Nucleus accumbens (tissue), 56 donors: ENCODE data around the gene SPARCL1.
"Not testable (repeated sequence)": the region's sequence is repeated elsewhere in the genome, so short reads cannot be mapped to it uniquely, and the experiment has no call there.

ENCODE experiments used
- DNase-seq, 56 donors: peaks; one replicate each; lab custom pipeline; 2025; lab: John Stamatoyannopoulos, UW

SPARCL1 gene

GRCh38 chr4:87462102-87462501 lies 67.1 kb downstream of the SPARCL1 start:
- no peak for DNase-seq

- DNase-seq = no peak
Measured at GRCh38 chr4:87461281-87461700, 67.9 kb downstream of the SPARCL1 start.

GRCh38 chr4:87458913-87459312 lies 70.3 kb downstream of the SPARCL1 start:
- DNase-seq = no peak

- DNase-seq = no peak
Measured at GRCh38 chr4:87451537-87451936, 77.6 kb downstream of the SPARCL1 start.

DNA sequence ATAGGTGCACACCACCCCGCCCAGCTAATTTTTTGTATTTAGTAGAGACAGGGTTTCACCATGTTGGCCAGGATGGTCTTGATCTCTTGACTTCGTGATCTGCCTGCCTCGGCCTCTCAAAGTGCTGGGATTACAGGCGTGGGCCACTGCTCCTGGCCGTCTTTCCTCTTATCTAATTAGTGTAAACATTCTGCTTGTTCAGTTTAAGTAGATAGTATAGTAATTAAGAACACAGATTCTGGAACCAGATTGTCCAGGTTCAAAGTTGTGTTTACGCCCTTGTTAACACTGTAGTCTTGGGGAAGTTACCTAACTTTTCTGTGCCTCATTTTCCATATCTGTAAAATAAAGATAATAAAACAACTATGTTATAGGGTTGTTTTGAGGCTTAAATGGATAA lies 82.8 kb downstream of the SPARCL1 start:
- not testable (repeated sequence) for DNase-seq

- peak in 1 of 56 donors; percentile 31 for DNase-seq
Measured at GRCh38 chr4:87445964-87446363, 83.2 kb downstream of the SPARCL1 start.

DNA sequence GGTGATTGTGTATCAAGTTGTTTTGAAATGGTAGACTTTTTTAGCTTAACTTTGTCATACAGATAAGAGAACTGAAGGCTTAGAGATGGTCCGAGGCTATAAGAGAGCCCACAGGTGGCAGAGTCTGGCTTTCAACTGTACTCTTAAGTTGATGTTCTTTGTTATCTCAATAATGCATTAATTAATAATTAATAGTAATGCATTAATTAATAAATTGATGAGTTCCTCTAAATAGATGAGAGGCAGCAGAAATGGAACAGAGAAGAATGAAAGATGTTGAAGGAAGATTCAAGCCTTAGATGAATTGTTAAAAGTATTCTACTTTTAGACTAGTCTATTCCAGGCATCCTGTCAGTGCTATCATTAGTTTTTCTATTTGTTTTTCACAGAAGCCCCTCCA lies 84.4 kb downstream of the SPARCL1 start:
- DNase-seq = no peak

DNA sequence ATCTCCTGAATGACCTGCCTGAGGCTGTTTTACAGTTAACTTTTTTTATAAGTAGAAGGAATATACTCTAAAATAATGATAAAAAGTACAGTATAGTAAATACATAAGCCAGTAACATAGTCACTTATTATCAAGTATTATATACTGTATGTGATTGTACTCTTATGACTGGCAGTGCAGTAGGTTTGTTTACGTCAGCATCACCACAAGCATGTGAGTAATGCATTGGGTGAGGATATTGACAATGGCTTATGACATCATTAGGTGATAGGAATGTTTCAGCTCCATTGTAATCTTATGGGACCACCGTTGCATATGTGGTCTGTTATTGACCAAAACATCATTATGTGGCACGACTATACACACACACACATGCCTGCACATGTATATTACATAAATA lies 86.3 kb downstream of the SPARCL1 start:
- no peak for DNase-seq

GRCh38 chr4:87433342-87433741 lies 95.8 kb downstream of the SPARCL1 start:
- no peak for DNase-seq

GRCh38 chr4:87430038-87430437 lies 99.1 kb downstream of the SPARCL1 start:
- DNase-seq = no peak

DNA sequence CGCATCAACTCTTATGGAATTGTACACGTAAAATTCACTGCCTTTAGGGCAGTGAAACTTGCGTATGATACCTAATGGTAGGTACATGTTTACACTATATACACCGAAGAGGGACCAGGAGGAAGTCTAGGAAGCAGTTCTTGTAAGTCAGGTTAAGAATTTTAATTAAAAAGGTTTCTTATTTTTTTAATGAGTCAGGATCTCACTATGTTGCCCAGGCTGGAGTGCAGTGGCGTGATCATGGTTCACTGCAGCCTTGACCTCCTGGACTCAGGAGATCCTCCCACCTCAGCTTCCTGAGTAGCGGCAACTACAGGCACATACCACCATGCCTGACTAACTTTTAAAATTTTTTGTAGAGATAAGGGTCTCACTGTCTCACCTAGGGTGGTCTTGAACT lies 100.2 kb downstream of the SPARCL1 start:
- no peak for DNase-seq

- no peak for DNase-seq
Measured at GRCh38 chr4:87427518-87427868, 101.7 kb downstream of the SPARCL1 start.

GRCh38 chr4:87426865-87427517 lies 102.2 kb downstream of the SPARCL1 start:
- DNase-seq = no peak

DNA sequence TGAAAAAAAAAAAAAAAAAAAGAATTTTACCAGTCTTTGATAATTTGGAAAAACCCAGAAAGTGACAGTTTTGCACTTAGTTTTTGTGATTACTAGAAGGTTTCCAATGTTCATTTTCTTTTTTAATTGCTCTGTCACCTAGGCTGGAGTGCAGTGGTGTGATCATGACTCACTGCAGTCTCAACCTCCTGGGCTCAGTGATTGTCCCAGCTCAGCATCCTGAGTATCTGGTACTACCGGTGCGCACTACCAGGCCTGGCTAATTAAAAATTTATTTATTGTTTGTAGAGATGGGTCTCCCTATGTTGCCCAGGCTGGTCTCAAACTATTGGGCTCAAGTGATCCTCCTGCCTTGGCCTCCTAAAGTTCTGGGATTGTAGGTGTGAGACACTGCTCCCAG lies 103.5 kb downstream of the SPARCL1 start:
- DNase-seq = no peak

- not testable (repeated sequence) for DNase-seq
Measured at GRCh38 chr4:87424099-87424543, 105.1 kb downstream of the SPARCL1 start.
